PFSK-1 (cell line): ENCODE results near the gene ERBB4.

Experiments
- FOXP2 ChIP-seq: optimal IDR thresholded peaks from 2 replicates; pipeline ENCODE3; 2011; ENCODE audit warnings: borderline replicate concordance, control low read depth, inconsistent platforms; ENCODE audit not compliant: insufficient read depth; ENCODE audit errors: extremely low read length, extremely low read depth
- POLR2AphosphoS5 ChIP-seq: IDR thresholded peaks from 2 replicates; pipeline ENCODE4 v1.6.1; 2012; ENCODE audit warnings: low read depth, mild to moderate bottlenecking, control low read depth, low read length, moderate library complexity
- REST ChIP-seq, 2 experiments: IDR thresholded peaks; 2 replicates each; pipeline versions ENCODE4 v1.6.1 to v1.8.0; 2011 to 2012; ENCODE audit warnings: low read depth in 2 of 2, low read length in 2 of 2, control low read depth in 1 of 2, inconsistent platforms in 1 of 2, mild to moderate bottlenecking in 1 of 2, moderate library complexity in 1 of 2; ENCODE audit not compliant: insufficient read depth in 1 of 2
- SIN3A ChIP-seq: IDR thresholded peaks from 2 replicates; pipeline ENCODE4 v1.6.1; 2012; ENCODE audit warnings: mild to moderate bottlenecking, low read length, moderate library complexity, borderline replicate concordance; ENCODE audit not compliant: insufficient read depth
- TAF1 ChIP-seq: IDR thresholded peaks from 2 replicates; pipeline ENCODE4 v1.6.1; 2012; ENCODE audit warnings: low read length, control low read depth, borderline replicate concordance; ENCODE audit not compliant: insufficient read depth

The ERBB4 gene

GRCh38 chr2:211405036-211405435 is 1133.6 kb downstream of the ERBB4 start:
- TF ChIP-seq FOXP2 (no peak), POLR2AphosphoS5 (no peak), SIN3A (no peak), TAF1 (no peak), REST (IDR thresholded peaks at IDR 0.05; ENCODE audit: insufficient read depth in 1 of 2, low read depth in 2 of 2, low read length in 2 of 2) (no peak)

- TF ChIP-seq SIN3A: no peak
- no peak for TF ChIP-seq FOXP2
- TF ChIP-seq TAF1: no peak
- no peak for TF ChIP-seq POLR2AphosphoS5
- TF ChIP-seq REST (IDR thresholded peaks at IDR 0.05; ENCODE audit: insufficient read depth in 1 of 2, low read depth in 2 of 2, low read length in 2 of 2): no peak
Observed at GRCh38 chr2:211404098-211404497, 1134.5 kb downstream of the ERBB4 start.

- no peak for TF ChIP-seq REST (IDR thresholded peaks at IDR 0.05; ENCODE audit: insufficient read depth in 1 of 2, low read depth in 2 of 2, low read length in 2 of 2)
- no peak for TF ChIP-seq SIN3A
- TF ChIP-seq FOXP2: no peak
- TF ChIP-seq TAF1: no peak
- TF ChIP-seq POLR2AphosphoS5: no peak
Observed at GRCh38 chr2:211401328-211401727, 1137.3 kb downstream of the ERBB4 start.

GRCh38 chr2:211397764-211398163 is 1140.8 kb downstream of the ERBB4 start:
- no peak for TF ChIP-seq SIN3A
- TF ChIP-seq FOXP2: no peak
- no peak for TF ChIP-seq REST (IDR thresholded peaks at IDR 0.05; ENCODE audit: insufficient read depth in 1 of 2, low read depth in 2 of 2, low read length in 2 of 2)
- no peak for TF ChIP-seq TAF1
- no peak for TF ChIP-seq POLR2AphosphoS5

- TF ChIP-seq POLR2AphosphoS5 (no peak), SIN3A (no peak), REST (IDR thresholded peaks at IDR 0.05; ENCODE audit: insufficient read depth in 1 of 2, low read depth in 2 of 2, low read length in 2 of 2) (no peak), FOXP2 (no peak), TAF1 (no peak)
Observed at GRCh38 chr2:211396815-211397214, 1141.8 kb downstream of the ERBB4 start.
